Calu3 (cell line): ENCODE measurements around the gene RB1. TPM values are rescaled to one million over a fixed set of nuclear protein-coding genes. Genes with fewer than 3 reads are reported as not detected.

Source experiments
- BruUV-seq: library from RNA; stranded (reverse); fragments of 400-500 nt; replicated peaks from 2 replicates; lab custom pipeline; 2021; lab: Mats Ljungman, UMichigan
- CTCF ChIA-PET: fragments of 300-600 bp; sonication (Branson Sonifier 250); formaldehyde crosslinking; loops from one replicate; lab custom pipeline; 2022; ENCODE audit warnings: antibody characterized with exemption; lab: Charles Lee
- DNase-seq: peaks from one replicate; pipeline ENCODE4 v3.0.0; 2022
- H3K27ac Mint-ChIP-seq: one replicate; pipeline ENCODE4 v1.8.0; 2022; ENCODE audit warnings: mixed read lengths; ENCODE audit not compliant: unreplicated experiment
- H3K27me3 Mint-ChIP-seq: one replicate; pipeline ENCODE4 v1.8.0; 2022; ENCODE audit warnings: mixed read lengths; ENCODE audit not compliant: unreplicated experiment
- H3K36me3 Mint-ChIP-seq: one replicate; pipeline ENCODE4 v1.8.0; 2022; ENCODE audit warnings: mild to moderate bottlenecking, moderate library complexity, mixed read lengths; ENCODE audit not compliant: insufficient read depth, unreplicated experiment
- H3K4me1 Mint-ChIP-seq: one replicate; pipeline ENCODE4 v1.8.0; 2022; ENCODE audit warnings: mild to moderate bottlenecking, low read depth, mixed read lengths; ENCODE audit not compliant: unreplicated experiment
- H3K4me3 Mint-ChIP-seq: one replicate; pipeline ENCODE4 v1.8.0; 2022; ENCODE audit warnings: mild to moderate bottlenecking, low read depth, moderate library complexity, mixed read lengths; ENCODE audit not compliant: unreplicated experiment
- H3K9me3 Mint-ChIP-seq: one replicate; pipeline ENCODE4 v1.8.0; 2022; ENCODE audit warnings: low read depth, mixed read lengths; ENCODE audit not compliant: unreplicated experiment
- intact Hi-C: fragments of 100-400 bp; cut with micrococcal nuclease; formaldehyde crosslinking; loops from one replicate; pipeline ENCODE4 v1.10.0; 2022; ENCODE audit not compliant: unreplicated experiment
- total RNA-seq: library from RNA; stranded (reverse); gene quantifications from 2 replicates; pipeline ENCODE4 v1.2.3, GENCODE V29; 2022
- TF ChIP-seq, protein P1 (sequence below): fragments of 200-600 bp; IDR thresholded peaks from one replicate; pipeline ENCODE4 v1.8.0; 2022; ENCODE audit warnings: antibody characterized with exemption; ENCODE audit not compliant: unreplicated experiment

RB1 gene
- total RNA-seq, 1 experiment from 2014 or later: 38.8 TPM

DNA sequence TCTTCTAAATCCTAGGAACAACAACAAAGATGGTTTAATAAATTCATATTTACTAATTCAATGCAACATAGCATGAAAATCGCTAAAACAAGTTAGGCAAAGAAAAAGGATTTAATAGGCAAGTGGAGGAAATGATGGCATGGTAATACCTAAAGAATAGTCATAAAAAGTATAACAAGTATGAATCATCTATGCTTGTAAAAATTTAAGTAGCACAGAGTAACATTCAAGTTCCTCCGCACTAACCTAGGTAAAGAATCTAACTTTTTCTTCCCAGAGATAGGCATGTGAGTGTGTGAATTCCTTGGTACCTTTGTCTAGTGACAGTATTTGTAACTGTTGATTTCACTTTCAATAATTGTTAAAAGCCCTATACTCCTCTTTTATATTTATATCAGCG, 186.7 kb downstream of the RB1 start:
- no TSS peak for BruUV-seq
- no peak for DNase-seq
- CTCF ChIA-PET: no interaction called here
- Mint-ChIP-seq H3K36me3 (no peaks in the 10 kb centered on the region), H3K27me3 (no peaks in the 10 kb centered on the region), H3K4me3 (no peak overlapping the region), H3K4me1 (no peaks in the 10 kb centered on the region), H3K9me3 (no peaks in the 10 kb centered on the region), H3K27ac (no peak overlapping the region)
- intact Hi-C loops: loop anchor here (5.0 kb wide), 1 partner anchor 92 kb away; no protein-coding TSS in a partner anchor
- TF ChIP-seq, protein P1, sequence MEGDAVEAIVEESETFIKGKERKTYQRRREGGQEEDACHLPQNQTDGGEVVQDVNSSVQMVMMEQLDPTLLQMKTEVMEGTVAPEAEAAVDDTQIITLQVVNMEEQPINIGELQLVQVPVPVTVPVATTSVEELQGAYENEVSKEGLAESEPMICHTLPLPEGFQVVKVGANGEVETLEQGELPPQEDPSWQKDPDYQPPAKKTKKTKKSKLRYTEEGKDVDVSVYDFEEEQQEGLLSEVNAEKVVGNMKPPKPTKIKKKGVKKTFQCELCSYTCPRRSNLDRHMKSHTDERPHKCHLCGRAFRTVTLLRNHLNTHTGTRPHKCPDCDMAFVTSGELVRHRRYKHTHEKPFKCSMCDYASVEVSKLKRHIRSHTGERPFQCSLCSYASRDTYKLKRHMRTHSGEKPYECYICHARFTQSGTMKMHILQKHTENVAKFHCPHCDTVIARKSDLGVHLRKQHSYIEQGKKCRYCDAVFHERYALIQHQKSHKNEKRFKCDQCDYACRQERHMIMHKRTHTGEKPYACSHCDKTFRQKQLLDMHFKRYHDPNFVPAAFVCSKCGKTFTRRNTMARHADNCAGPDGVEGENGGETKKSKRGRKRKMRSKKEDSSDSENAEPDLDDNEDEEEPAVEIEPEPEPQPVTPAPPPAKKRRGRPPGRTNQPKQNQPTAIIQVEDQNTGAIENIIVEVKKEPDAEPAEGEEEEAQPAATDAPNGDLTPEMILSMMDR: no peak

DNA sequence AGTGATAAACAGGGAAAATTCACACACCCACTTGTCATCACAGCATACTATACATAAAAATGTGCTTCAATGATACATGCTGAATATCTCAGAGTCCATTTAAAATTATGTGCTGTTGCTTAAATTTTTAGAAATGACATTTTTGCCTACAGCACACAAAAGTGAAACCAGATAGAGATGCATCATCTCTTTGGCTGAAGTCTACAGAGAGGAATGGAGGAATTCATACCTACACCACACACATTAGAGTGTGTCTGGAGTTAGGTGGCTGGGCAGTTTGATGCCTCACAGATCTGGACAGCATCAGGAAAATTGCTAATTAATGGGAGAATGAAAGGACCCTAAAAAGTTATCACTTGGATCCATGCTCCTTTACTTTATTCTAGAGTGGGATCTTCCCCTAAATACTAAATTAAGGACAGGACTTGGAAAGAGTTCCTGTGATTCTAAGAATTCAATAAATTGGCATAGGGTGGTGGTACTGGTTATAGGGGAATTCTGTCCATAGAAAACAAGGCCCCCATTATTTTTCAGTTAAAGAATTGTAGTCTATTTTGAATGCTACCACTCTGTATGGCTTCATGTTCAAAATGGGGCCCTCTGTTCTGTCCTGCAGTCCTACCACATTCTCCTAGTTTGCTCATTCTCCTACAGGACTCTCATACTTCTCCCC, 188.0 kb downstream of the RB1 start:
- CTCF ChIA-PET: no interaction called here
- DNase-seq: no peak

DNA sequence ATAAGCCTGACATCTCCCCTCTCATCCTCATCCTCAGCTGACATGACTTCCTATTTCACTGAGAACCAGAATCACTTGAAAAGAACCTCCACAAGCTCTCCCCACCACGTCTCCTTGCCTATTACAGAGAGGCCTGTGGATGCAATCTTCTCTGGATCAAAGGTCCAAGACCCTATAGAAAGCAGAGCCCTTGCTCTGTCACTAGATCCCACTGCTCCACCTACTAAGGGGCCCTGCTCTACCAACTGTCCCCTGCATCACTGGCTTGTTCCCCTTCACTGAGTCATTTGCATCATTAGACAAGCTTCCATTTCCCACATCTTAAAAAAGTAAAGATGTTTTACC, 188.5 kb downstream of the RB1 start:
- TF ChIP-seq, protein P1: no peak
- H3K27me3 Mint-ChIP-seq: no peaks in the 10 kb centered on the region
- no peaks in the 10 kb centered on the region for H3K9me3 Mint-ChIP-seq
- no peak overlapping the region for H3K4me3 Mint-ChIP-seq
- H3K4me1 Mint-ChIP-seq: no peaks in the 10 kb centered on the region
- no peak for DNase-seq
- CTCF ChIA-PET: no interaction called here
- H3K36me3 Mint-ChIP-seq: no peaks in the 10 kb centered on the region
- no peak overlapping the region for H3K27ac Mint-ChIP-seq
- intact Hi-C loops: loop anchor here (5.0 kb wide), 1 partner anchor 90 kb away; no protein-coding TSS in a partner anchor
- no TSS peak for BruUV-seq

More for the DNA sequence above, 188.0 kb downstream of the RB1 start:
- no peaks in the 10 kb centered on the region for H3K27me3 Mint-ChIP-seq
- no peak overlapping the region for H3K4me3 Mint-ChIP-seq
- no peaks in the 10 kb centered on the region for H3K9me3 Mint-ChIP-seq
- no TSS peak for BruUV-seq
- TF ChIP-seq, protein P1: no peak
- intact Hi-C loops: loop anchor here (5.0 kb wide), 1 partner anchor 91 kb away; no protein-coding TSS in a partner anchor
- no peaks in the 10 kb centered on the region for H3K36me3 Mint-ChIP-seq
- H3K4me1 Mint-ChIP-seq: no peaks in the 10 kb centered on the region
- no peak overlapping the region for H3K27ac Mint-ChIP-seq

DNA sequence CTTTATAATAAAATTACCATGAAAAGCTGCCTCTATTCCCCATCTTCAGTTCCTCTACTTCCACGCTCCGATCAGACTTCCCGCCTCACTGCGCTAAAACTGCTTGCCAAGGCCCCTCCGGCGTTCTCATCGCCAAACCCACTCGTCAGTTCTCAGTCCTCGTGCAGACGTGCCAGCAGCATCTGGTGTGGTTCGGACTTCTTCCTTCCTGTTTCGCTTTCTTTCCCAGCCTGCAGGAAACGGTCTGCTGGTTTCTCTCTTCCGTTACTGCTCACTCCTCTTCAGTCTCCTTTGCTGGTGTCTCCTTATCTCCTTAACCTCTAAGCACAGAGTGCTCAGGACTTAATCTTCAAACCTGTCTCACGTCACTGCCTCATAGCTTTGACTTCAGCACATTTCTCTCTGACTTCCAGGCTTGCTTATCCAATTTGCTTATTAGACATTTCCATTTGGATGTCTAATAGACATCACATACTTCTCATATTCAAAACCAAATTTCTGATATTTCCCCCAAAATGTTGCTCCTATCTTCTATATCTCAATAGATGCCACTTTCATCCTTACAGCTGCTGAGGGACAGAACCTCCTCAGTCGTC, 189.0 kb downstream of the RB1 start:
- DNase-seq: no peak
- H3K27me3 Mint-ChIP-seq: no peaks in the 10 kb centered on the region
- TF ChIP-seq, protein P1: no peak
- H3K36me3 Mint-ChIP-seq: no peaks in the 10 kb centered on the region
- no peak overlapping the region for H3K4me3 Mint-ChIP-seq
- H3K27ac Mint-ChIP-seq: no peak overlapping the region
- no peaks in the 10 kb centered on the region for H3K9me3 Mint-ChIP-seq
- no peaks in the 10 kb centered on the region for H3K4me1 Mint-ChIP-seq
- CTCF ChIA-PET: no interaction called here
- intact Hi-C loops: loop anchor here (5.0 kb wide), 1 partner anchor 90 kb away; no protein-coding TSS in a partner anchor
- no TSS peak for BruUV-seq
